ENCODE measurements around the gene RBM45. TPM values are rescaled to one million over a fixed set of nuclear protein-coding genes. Genes with fewer than 3 reads are reported as not detected.

RBM45 gene
- total and polyA plus RNA-seq, 11 donors, result 3.8 to 11.2 (median 6.8) TPM

GRCh38 chr2:178119179-178119922, 7.1 kb downstream of the RBM45 start:
- Histone ChIP-seq H3K9me3 (no peaks in the 10 kb centered on the region), H3K27ac (no peak overlapping the region), H3K4me3 (no peak overlapping the region), H3K4me1 (peaks cover 0 to 4% (median 0%) of the 10 kb centered on the region in 12 donors), H3K36me3 (peaks cover 2 to 88% (median 73%) of the 10 kb centered on the region in 9 donors), H3K27me3 (no peaks in the 10 kb centered on the region)
- intact Hi-C loops (cut with DNase I), result loop anchor here in 3 of 10 donors (10.0 kb wide), 4 partner anchors 155 to 405 kb away; no protein-coding TSS in a partner anchor
- 69 to 77% (median 72%) methylated on average over 3 of the region's 3 CpGs for WGBS, 4 donors
- ATAC-seq, result no peak
- DNase-seq, result no peak
- no peak for TF ChIP-seq CTCF (IDR thresholded peaks at IDR 0.05)
- TF ChIP-seq POLR2A (IDR thresholded peaks at IDR 0.05), result no peak

- DNase-seq (no peak), ATAC-seq (no peak)
- 93 to 96% (median 95%) methylated on average over 2 of the region's 2 CpGs for WGBS, 4 donors
- TF ChIP-seq POLR2A (IDR thresholded peaks at IDR 0.05) (no peak), CTCF (IDR thresholded peaks at IDR 0.05) (no peak)
- intact Hi-C loops (cut with DNase I), result loop anchor here in 1 of 10 donors (10.0 kb wide), 1 partner anchor 292 kb away; no protein-coding TSS in a partner anchor
- H3K9me3 ChIP-seq, result no peaks in the 10 kb centered on the region
- H3K36me3 ChIP-seq, result peaks cover under 1 to 100% (median 86%) of the 10 kb centered on the region in 9 donors
- no peak overlapping the region for H3K4me3 ChIP-seq
- H3K4me1 ChIP-seq, result no peaks in the 10 kb centered on the region
- no peak overlapping the region for H3K27ac ChIP-seq
- H3K27me3 ChIP-seq, result no peaks in the 10 kb centered on the region
Measured at GRCh38 chr2:178123163-178123562, 10.9 kb downstream of the RBM45 start.

- Histone ChIP-seq H3K4me3 (no peak overlapping the region), H3K4me1 (peaks cover 0 to 4% (median 0%) of the 10 kb centered on the region in 12 donors), H3K27ac (no peak overlapping the region), H3K36me3 (peaks cover 0 to 100% (median 91%) of the 10 kb centered on the region in 9 donors), H3K27me3 (no peaks in the 10 kb centered on the region), H3K9me3 (no peaks in the 10 kb centered on the region)
- ATAC-seq (no peak), DNase-seq (no peak)
- intact Hi-C loops (cut with DNase I), result loop anchor here in 2 of 10 donors (5.0 to 10.0 kb wide), 2 partner anchors 157 to 290 kb away; no protein-coding TSS in a partner anchor
- TF ChIP-seq POLR2A (IDR thresholded peaks at IDR 0.05) (no peak), CTCF (IDR thresholded peaks at IDR 0.05) (no peak)
Measured at GRCh38 chr2:178125125-178125524, 12.9 kb downstream of the RBM45 start.

GRCh38 chr2:178125862-178126261, 13.6 kb downstream of the RBM45 start:
- no peaks in the 10 kb centered on the region for H3K27me3 ChIP-seq
- 55 to 61% (median 60%) methylated on average over 5 of the region's 5 CpGs for WGBS, 4 donors

More at GRCh38 chr2:178125862-178126261, 13.6 kb downstream of the RBM45 start:
- DNase-seq, result no peak
- H3K36me3 ChIP-seq, result peaks cover 0 to 100% (median 91%) of the 10 kb centered on the region in 9 donors
- no peak overlapping the region for H3K4me3 ChIP-seq
- TF ChIP-seq CTCF (IDR thresholded peaks at IDR 0.05), result no peak
- TF ChIP-seq POLR2A (IDR thresholded peaks at IDR 0.05), result no peak
- H3K4me1 ChIP-seq, result peaks cover 0 to 4% (median 0%) of the 10 kb centered on the region in 12 donors
- no peak overlapping the region for H3K27ac ChIP-seq
- no peaks in the 10 kb centered on the region for H3K9me3 ChIP-seq
- ATAC-seq, result no peak
- intact Hi-C loops (cut with DNase I), result loop anchor here in 2 of 10 donors (5.0 to 10.0 kb wide), 2 partner anchors 156 to 289 kb away; no protein-coding TSS in a partner anchor

Measured in heart left ventricle (tissue), 16 donors.